IMR-90 (cell line): ENCODE measurements around the gene CPEB3. TPM values are rescaled to one million over a fixed set of nuclear protein-coding genes. Genes with fewer than 3 reads are reported as not detected.
A peak's percentile ranks its signal among the peaks of the same experiment; 100 is the strongest.

Experiments
- ATAC-seq: fragments of 200-7000 bp; cut with Tn5 transposase; 2 replicates; pipeline ENCODE4 v1.9.1; 2020; ENCODE audit warnings: low read depth, mild to moderate bottlenecking, moderate library complexity
- BruUV-seq: library from RNA; stranded (reverse); fragments of 400-500 nt; replicated peaks from 2 replicates; lab custom pipeline; 2021; lab: Mats Ljungman, UMichigan
- CTCF ChIA-PET: fragments of 300-600 bp; formaldehyde crosslinking; extraction: SDS; loops from one replicate; lab custom pipeline; 2021; ENCODE audit warnings: antibody characterized with exemption; lab: Yijun Ruan, JAX
- POLR2A ChIA-PET: fragments of 300-600 bp; sonication (Branson Sonifier 250); formaldehyde crosslinking; loops from one replicate; lab custom pipeline; 2022; ENCODE audit warnings: antibody characterized with exemption; ENCODE audit not compliant: unreplicated experiment; lab: Charles Lee
- DNase-seq: peaks from one replicate; pipeline ENCODE4 v3.0.0; 2013
- H2AFZ ChIP-seq: replicated peaks from 2 replicates; pipeline ENCODE3; 2013; ENCODE audit warnings: low read length, mild to moderate bottlenecking; ENCODE audit not compliant: poor library complexity
- H2AK5ac ChIP-seq: 2 replicates; pipeline ENCODE4 v1.6.1; 2013; ENCODE audit warnings: low read depth, low read length, inconsistent platforms
- H2AK9ac ChIP-seq: replicated peaks from 2 replicates; pipeline ENCODE3; 2013; ENCODE audit warnings: mild to moderate bottlenecking, low read depth, low read length, moderate library complexity; ENCODE audit not compliant: poor library complexity
- H2BK120ac ChIP-seq: 2 replicates; pipeline ENCODE4 v1.6.1; 2013; ENCODE audit warnings: low read depth, low read length, inconsistent platforms
- H2BK15ac ChIP-seq: 3 replicates; pipeline ENCODE4 v1.6.1; 2013; ENCODE audit warnings: low read depth, low read length, inconsistent platforms
- H2BK20ac ChIP-seq: 2 replicates; pipeline ENCODE4 v1.6.1; 2013; ENCODE audit warnings: low read depth, mild to moderate bottlenecking, inconsistent platforms, low read length, moderate library complexity
- H2BK5ac ChIP-seq: 2 replicates; pipeline ENCODE4 v1.6.1; 2013; ENCODE audit warnings: mild to moderate bottlenecking, low read depth, low read length, inconsistent platforms; ENCODE audit not compliant: poor library complexity, severe bottlenecking
- H3K14ac ChIP-seq: replicated peaks from 2 replicates; pipeline ENCODE4 v1.6.1; 2013; ENCODE audit warnings: low read depth, low read length, inconsistent platforms
- H3K18ac ChIP-seq: 2 replicates; pipeline ENCODE4 v1.6.1; 2013; ENCODE audit warnings: low read depth, low read length, control low read depth
- H3K23ac ChIP-seq: 2 replicates; pipeline ENCODE4 v1.6.1; 2013; ENCODE audit warnings: low read depth, low read length, inconsistent platforms
- H3K27ac ChIP-seq: 2 replicates; pipeline ENCODE4 v1.5.1; 2013; ENCODE audit warnings: mild to moderate bottlenecking, control low read depth, low read length; ENCODE audit not compliant: insufficient read depth
- H3K27me3 ChIP-seq: 2 replicates; pipeline ENCODE4 v1.6.1; 2013; ENCODE audit warnings: low read length; ENCODE audit not compliant: control insufficient read depth, insufficient read depth
- H3K36me3 ChIP-seq: 2 replicates; pipeline ENCODE4 v1.6.1; 2013; ENCODE audit warnings: low read length, mixed read lengths; ENCODE audit not compliant: control insufficient read depth, insufficient read depth
- H3K4ac ChIP-seq: 2 replicates; pipeline ENCODE4 v1.6.1; 2013; ENCODE audit warnings: low read depth, low read length, inconsistent platforms
- H3K4me1 ChIP-seq: 2 replicates; pipeline ENCODE4 v1.6.1; 2013; ENCODE audit warnings: low read length, mixed read lengths; ENCODE audit not compliant: control insufficient read depth, insufficient read depth
- H3K4me2 ChIP-seq: 2 replicates; pipeline ENCODE4 v1.6.1; 2013; ENCODE audit warnings: low read depth, mild to moderate bottlenecking, control low read depth, low read length, moderate library complexity
- H3K4me3 ChIP-seq: 2 replicates; pipeline ENCODE4 v1.5.1; 2013; ENCODE audit warnings: low read depth, mild to moderate bottlenecking, control low read depth, low read length, moderate library complexity; ENCODE audit not compliant: insufficient read depth
- H3K56ac ChIP-seq: 2 replicates; pipeline ENCODE4 v1.6.1; 2013; ENCODE audit warnings: low read length, inconsistent platforms; ENCODE audit not compliant: insufficient read depth; ENCODE audit errors: extremely low read depth
- H3K79me1 ChIP-seq, 2 experiments: 2 replicates each; pipeline ENCODE4 v1.6.1; 2013; ENCODE audit warnings: low read length in 2 of 2, inconsistent platforms in 1 of 2, low read depth in 1 of 2
- H3K9ac ChIP-seq: 2 replicates; pipeline ENCODE4 v1.6.1; 2013; ENCODE audit warnings: low read depth, low read length, control low read depth
- H3K9me1 ChIP-seq: 2 replicates; pipeline ENCODE4 v1.6.1; 2013; ENCODE audit warnings: low read length, inconsistent platforms; ENCODE audit not compliant: insufficient read depth
- H3K9me3 ChIP-seq: 2 replicates; pipeline ENCODE4 v1.6.1; 2013; ENCODE audit warnings: low read length; ENCODE audit not compliant: control insufficient read depth, insufficient read depth
- H4K20me1 ChIP-seq: 2 replicates; pipeline ENCODE4 v1.6.1; 2013; ENCODE audit warnings: low read length, inconsistent platforms; ENCODE audit not compliant: insufficient read depth
- H4K5ac ChIP-seq: 2 replicates; pipeline ENCODE4 v1.6.1; 2013; ENCODE audit warnings: mild to moderate bottlenecking, low read depth, low read length, control low read depth
- H4K8ac ChIP-seq, 2 experiments: 2 replicates each; pipeline ENCODE4 v1.6.1; 2013; ENCODE audit warnings: low read depth in 2 of 2, low read length in 2 of 2, control low read depth in 1 of 2, inconsistent platforms in 1 of 2
- H4K91ac ChIP-seq: 2 replicates; pipeline ENCODE4 v1.6.1; 2013; ENCODE audit warnings: low read depth, low read length, inconsistent platforms; ENCODE audit not compliant: insufficient read depth
- BHLHE40 ChIP-seq: fragments of 150-350 bp; IDR thresholded peaks from 2 replicates; pipeline ENCODE4 v1.6.1; 2016; ENCODE audit warnings: mild to moderate bottlenecking, low read depth, low read length
- CEBPB ChIP-seq: IDR thresholded peaks from 2 replicates; pipeline ENCODE4 v1.6.1; 2012; ENCODE audit warnings: low read depth, low read length, improper control_type of control experiment
- CHD1 ChIP-seq: IDR thresholded peaks from 2 replicates; pipeline ENCODE4 v1.6.1; 2012; ENCODE audit warnings: low read depth, low read length, improper control_type of control experiment
- FOS ChIP-seq: fragments of 150-350 bp; IDR thresholded peaks from 2 replicates; pipeline ENCODE4 v1.6.1; 2016; ENCODE audit warnings: low read depth, low read length
- MAZ ChIP-seq: IDR thresholded peaks from 2 replicates; pipeline ENCODE4 v1.6.1; 2012; ENCODE audit warnings: low read depth, mild to moderate bottlenecking, low read length, improper control_type of control experiment, moderate library complexity, borderline replicate concordance
- NFE2L2 ChIP-seq: fragments of 150-350 bp; IDR thresholded peaks from 2 replicates; pipeline ENCODE4 v1.6.1; 2016; ENCODE audit warnings: low read depth, mild to moderate bottlenecking, low read length
- RAD21 ChIP-seq: IDR thresholded peaks from 2 replicates; pipeline ENCODE4 v1.6.1; 2012; ENCODE audit warnings: low read length, improper control_type of control experiment
- RFX5 ChIP-seq: IDR thresholded peaks from 2 replicates; pipeline ENCODE4 v1.8.0; 2012; ENCODE audit warnings: low read depth, mild to moderate bottlenecking, low read length, moderate library complexity
- SMC3 ChIP-seq: fragments of 150-350 bp; IDR thresholded peaks from 2 replicates; pipeline ENCODE4 v1.6.1; 2016; ENCODE audit warnings: low read depth, mild to moderate bottlenecking, antibody characterized with exemption, low read length, moderate library complexity
- WGBS, 2 experiments: methylation state at CpG; one replicate each; pipeline versions ENCODE4 v1.1.5 to v1.1.7; 2013; ENCODE audit warnings: missing lambda C conversion rate in 2 of 2; ENCODE audit not compliant: insufficient read length in 1 of 2; ENCODE audit errors: extremely low coverage in 2 of 2; 5-methylcytosine and 5-hydroxymethylcytosine counted together
- dilution Hi-C: fragments of 300-500 bp; cut with HindIII; formaldehyde crosslinking; loops from one replicate; pipeline ENCODE4 v1.14.3; 2018; ENCODE audit warnings: low sequenced_read_pairs; ENCODE audit not compliant: unreplicated experiment
- in situ Hi-C: fragments of 300-500 bp; cut with MboI; formaldehyde crosslinking; loops from 3 replicates; pipeline ENCODE4 v1.14.3; 2019; ENCODE audit warnings: low sequenced_read_pairs, inconsistent platforms, mixed read lengths
- intact Hi-C: fragments of 100-400 bp; cut with micrococcal nuclease; formaldehyde crosslinking; loops from 2 replicates; pipeline ENCODE4 v1.10.0; 2022
- polyA plus RNA-seq, 3 experiments: library from polyadenylated mRNA; depleted of rRNA; stranded (reverse); fragments of >200 nt; gene quantifications; 2 replicates each; pipeline ENCODE4 v1.2.3, GENCODE V29; 2012; ENCODE audit warnings: low replicate concordance in 1 of 3
- total RNA-seq: library from RNA; depleted of rRNA; stranded (reverse); fragments of >200 nt; gene quantifications from 2 replicates; pipeline ENCODE4 v1.2.3, GENCODE V29; 2012
- TF ChIP-seq, protein P1 (sequence below): fragments of 150-350 bp; IDR thresholded peaks from 2 replicates; pipeline ENCODE4 v1.6.1; 2016; ENCODE audit warnings: low read depth, mild to moderate bottlenecking, low read length, moderate library complexity, borderline replicate concordance
- TF ChIP-seq, protein P2 (sequence below): conservative IDR thresholded peaks from 2 replicates; pipeline ENCODE4 v1.5.1; 2012; ENCODE audit warnings: mild to moderate bottlenecking, low read depth, low read length, improper control_type of control experiment

Gene CPEB3
- total and polyA plus RNA-seq, 2 of the 4 experiments (the other 2 are of a cell fraction), result 0.18 to 0.36 TPM

DNA sequence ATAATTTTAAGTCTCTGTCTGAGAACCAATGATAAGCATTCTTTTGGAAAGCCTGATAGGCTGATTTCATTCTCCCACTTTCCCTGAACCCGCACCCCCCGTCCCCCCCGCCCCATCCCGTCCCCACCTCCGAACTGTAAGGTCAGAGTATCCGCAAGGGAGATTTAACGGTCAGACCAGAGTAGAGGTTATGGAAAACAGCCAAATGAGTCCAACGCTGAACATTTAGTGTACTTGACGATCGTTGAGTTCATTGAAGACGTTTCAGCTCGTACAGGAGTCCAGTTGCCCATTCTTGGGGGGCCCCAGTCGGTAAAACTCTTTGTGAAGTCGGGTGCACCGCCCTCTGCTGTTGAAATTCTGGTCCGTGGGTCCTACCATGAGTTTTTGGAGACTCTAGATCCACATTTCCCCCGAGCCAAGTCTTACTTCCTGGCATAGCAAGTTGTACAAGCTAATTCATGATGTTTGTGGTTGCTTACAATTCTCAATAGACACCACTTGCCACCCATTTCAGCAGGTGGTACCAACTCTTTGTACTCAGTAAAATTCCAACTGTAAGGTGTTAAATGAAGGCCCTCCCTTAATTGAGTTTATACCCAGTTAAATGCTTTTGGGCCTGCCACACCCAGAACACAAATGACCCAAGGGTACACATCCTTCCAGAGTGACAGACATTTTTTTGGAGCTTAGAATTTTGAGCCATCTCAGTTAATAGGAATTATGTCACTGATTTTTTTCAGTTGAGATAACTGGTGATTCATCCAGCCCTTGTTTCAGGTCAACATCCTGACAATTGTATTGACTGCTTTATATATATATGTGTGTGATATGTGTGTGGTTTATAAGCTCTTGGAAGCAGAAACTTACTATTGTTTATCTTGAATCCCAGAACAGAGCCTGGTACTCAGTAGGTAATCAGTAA is 1.3 kb upstream of the CPEB3 start:
- no peaks in the 10 kb centered on the region for H3K9me1 ChIP-seq
- no peak overlapping the region for H2AK9ac ChIP-seq
- peak overlapping the region in 1 of 2 experiments; percentile 68; a peak in 1 of 4 replicates for H4K8ac ChIP-seq
- WGBS, 2 experiments, result 3% methylated on average over 5 of the region's 17 CpGs; no CpG with 5 or more reads in 1 of the 2 experiments
- ChIA-PET CTCF (interaction anchor here (0.6 to 1.8 kb wide), 10 partner anchors 8 to 660 kb away, joined by 3 to 6 read pairs (median 4); no protein-coding TSS in a partner anchor), POLR2A (no interaction called here)
- peaks cover 25% of the 10 kb centered on the region for H4K20me1 ChIP-seq
- H3K23ac ChIP-seq, result peak overlapping the region; percentile 75
- DNase-seq (peak; percentile 57), ATAC-seq (no peak)
- H3K18ac ChIP-seq, result no peak overlapping the region
- H3K14ac ChIP-seq, result peak overlapping the region; percentile 73; the same call in 1 of the 2 replicates
- peaks cover 5% of the 10 kb centered on the region for H3K4me1 ChIP-seq
- H3K36me3 ChIP-seq, result peaks cover 3% of the 10 kb centered on the region; the same call in 1 of the 2 replicates
- TSS peak; percentile 30 for BruUV-seq
- no peak overlapping the region for H2AK5ac ChIP-seq
- peak overlapping the region; percentile 85 for H3K4me2 ChIP-seq
- H4K91ac ChIP-seq, result no peak overlapping the region
- peak overlapping the region; percentile 61 for H2AFZ ChIP-seq
- H2BK15ac ChIP-seq, result no peak overlapping the region
- peak overlapping the region; percentile 83; the same call in 1 of the 2 replicates for H3K9ac ChIP-seq
- dilution Hi-C loops (no loop called here), intact Hi-C loops (loop anchor here (1.0 to 5.0 kb wide), 3 partner anchors 143 to 205 kb away; no protein-coding TSS in a partner anchor), in situ Hi-C loops (no loop called here)
- H3K56ac ChIP-seq, result 0 out of 2 replicates have a peak overlapping the region, but pooled peaks have one; percentile 2
- H2BK20ac ChIP-seq, result no peak overlapping the region
- no peak for TF ChIP-seq MAZ
- peak; percentile 44 for TF ChIP-seq SMC3
- TF ChIP-seq, protein P1, sequence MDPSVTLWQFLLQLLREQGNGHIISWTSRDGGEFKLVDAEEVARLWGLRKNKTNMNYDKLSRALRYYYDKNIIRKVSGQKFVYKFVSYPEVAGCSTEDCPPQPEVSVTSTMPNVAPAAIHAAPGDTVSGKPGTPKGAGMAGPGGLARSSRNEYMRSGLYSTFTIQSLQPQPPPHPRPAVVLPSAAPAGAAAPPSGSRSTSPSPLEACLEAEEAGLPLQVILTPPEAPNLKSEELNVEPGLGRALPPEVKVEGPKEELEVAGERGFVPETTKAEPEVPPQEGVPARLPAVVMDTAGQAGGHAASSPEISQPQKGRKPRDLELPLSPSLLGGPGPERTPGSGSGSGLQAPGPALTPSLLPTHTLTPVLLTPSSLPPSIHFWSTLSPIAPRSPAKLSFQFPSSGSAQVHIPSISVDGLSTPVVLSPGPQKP, result no peak
- TF ChIP-seq, protein P2, sequence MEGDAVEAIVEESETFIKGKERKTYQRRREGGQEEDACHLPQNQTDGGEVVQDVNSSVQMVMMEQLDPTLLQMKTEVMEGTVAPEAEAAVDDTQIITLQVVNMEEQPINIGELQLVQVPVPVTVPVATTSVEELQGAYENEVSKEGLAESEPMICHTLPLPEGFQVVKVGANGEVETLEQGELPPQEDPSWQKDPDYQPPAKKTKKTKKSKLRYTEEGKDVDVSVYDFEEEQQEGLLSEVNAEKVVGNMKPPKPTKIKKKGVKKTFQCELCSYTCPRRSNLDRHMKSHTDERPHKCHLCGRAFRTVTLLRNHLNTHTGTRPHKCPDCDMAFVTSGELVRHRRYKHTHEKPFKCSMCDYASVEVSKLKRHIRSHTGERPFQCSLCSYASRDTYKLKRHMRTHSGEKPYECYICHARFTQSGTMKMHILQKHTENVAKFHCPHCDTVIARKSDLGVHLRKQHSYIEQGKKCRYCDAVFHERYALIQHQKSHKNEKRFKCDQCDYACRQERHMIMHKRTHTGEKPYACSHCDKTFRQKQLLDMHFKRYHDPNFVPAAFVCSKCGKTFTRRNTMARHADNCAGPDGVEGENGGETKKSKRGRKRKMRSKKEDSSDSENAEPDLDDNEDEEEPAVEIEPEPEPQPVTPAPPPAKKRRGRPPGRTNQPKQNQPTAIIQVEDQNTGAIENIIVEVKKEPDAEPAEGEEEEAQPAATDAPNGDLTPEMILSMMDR, result peak; percentile 47
- no peak for TF ChIP-seq RFX5
- TF ChIP-seq NFE2L2, result no peak
- no peak for TF ChIP-seq CEBPB
- peak; percentile 45 for TF ChIP-seq RAD21
- no peak for TF ChIP-seq FOS
- TF ChIP-seq BHLHE40, result no peak
- TF ChIP-seq CHD1, result no peak
- no peaks in the 10 kb centered on the region for H3K9me3 ChIP-seq
- no peaks in the 10 kb centered on the region for H3K27me3 ChIP-seq
- peaks cover 21 to 50% of the 10 kb centered on the region in 2 experiments for H3K79me1 ChIP-seq
- peak overlapping the region; percentile 76 for H3K4me3 ChIP-seq
- no peak overlapping the region; the same call in 1 of the 2 replicates for H2BK120ac ChIP-seq
- H3K4ac ChIP-seq, result 0 out of 2 replicates have a peak overlapping the region, but pooled peaks have one; percentile 23
- no peak overlapping the region; the same call in none of the 2 replicates for H3K27ac ChIP-seq
- H2BK5ac ChIP-seq, result no peak overlapping the region
- no peak overlapping the region for H4K5ac ChIP-seq
